ENCODE data around the gene GPRASP3. TPM values are rescaled to one million over a fixed set of nuclear protein-coding genes. Genes with fewer than 3 reads are reported as not detected.
"Not testable (repeated sequence)": the region's sequence is repeated elsewhere in the genome, so short reads cannot be mapped to it uniquely, and the experiment has no call there.

GPRASP3 gene, protein sequence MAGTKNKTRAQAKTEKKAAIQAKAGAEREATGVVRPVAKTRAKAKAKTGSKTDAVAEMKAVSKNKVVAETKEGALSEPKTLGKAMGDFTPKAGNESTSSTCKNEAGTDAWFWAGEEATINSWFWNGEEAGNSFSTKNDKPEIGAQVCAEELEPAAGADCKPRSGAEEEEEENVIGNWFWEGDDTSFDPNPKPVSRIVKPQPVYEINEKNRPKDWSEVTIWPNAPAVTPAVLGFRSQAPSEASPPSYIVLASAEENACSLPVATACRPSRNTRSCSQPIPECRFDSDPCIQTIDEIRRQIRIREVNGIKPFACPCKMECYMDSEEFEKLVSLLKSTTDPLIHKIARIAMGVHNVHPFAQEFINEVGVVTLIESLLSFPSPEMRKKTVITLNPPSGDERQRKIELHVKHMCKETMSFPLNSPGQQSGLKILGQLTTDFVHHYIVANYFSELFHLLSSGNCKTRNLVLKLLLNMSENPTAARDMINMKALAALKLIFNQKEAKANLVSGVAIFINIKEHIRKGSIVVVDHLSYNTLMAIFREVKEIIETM
- total RNA-seq: 3.1 and 9.5 TPM in 2 replicates

DNA sequence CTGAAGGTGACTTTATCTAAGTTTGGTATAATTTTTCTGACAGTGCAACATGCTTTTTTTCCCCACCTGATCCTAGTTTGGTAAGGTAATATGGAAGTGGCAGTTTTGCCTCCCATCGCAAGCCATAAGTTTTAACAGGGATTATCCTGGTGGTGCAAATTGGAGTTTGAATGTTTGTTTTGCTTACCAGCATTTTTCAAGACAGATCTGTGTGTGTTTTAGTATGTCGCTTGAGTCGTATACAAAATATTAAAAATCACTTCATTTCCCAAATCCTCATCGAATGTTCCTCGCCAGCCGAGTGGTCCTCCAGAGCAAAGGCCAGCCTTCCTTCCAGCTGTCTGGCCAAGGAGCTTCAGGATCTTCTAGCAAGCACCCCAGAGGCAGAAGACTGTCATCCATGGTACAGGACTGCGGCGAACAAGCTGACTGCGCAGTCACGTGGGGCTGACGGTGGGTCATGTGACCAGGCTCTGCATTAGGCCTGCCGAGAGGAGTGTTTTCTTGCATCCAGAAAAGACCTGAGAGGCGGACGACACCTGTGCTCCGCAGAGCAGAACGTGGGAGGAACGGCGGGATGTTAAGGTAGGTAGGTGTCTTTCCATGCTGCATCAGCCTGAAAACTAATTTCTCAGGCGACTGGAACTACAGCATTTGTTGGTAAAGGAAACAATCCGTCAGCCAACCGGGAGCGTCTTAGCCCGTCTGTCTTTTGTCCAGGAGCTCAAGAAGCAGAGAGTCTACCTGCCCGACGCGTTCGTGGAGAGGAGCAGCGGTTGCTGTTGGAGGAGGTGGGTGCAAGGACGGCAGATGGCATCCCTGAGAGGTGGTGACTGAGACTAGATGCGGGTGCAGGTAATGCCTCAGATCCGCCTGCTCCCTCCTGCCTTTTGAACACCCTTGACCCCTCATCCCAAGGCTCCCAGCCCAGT lies at the start of gene GPRASP3:
GPRASP3 (plus strand) TSS at position 507 of the 932 bp plus-strand sequence. CDS start 28,253 bp downstream, outside the sequence.
- H3K36me3 ChIP-seq (ENCODE audit: control insufficient read depth, insufficient read depth, low read length): no peaks in the 10 kb centered on the region
- TF ChIP-seq, protein P1, sequence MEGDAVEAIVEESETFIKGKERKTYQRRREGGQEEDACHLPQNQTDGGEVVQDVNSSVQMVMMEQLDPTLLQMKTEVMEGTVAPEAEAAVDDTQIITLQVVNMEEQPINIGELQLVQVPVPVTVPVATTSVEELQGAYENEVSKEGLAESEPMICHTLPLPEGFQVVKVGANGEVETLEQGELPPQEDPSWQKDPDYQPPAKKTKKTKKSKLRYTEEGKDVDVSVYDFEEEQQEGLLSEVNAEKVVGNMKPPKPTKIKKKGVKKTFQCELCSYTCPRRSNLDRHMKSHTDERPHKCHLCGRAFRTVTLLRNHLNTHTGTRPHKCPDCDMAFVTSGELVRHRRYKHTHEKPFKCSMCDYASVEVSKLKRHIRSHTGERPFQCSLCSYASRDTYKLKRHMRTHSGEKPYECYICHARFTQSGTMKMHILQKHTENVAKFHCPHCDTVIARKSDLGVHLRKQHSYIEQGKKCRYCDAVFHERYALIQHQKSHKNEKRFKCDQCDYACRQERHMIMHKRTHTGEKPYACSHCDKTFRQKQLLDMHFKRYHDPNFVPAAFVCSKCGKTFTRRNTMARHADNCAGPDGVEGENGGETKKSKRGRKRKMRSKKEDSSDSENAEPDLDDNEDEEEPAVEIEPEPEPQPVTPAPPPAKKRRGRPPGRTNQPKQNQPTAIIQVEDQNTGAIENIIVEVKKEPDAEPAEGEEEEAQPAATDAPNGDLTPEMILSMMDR (IDR thresholded peaks at IDR 0.05; ENCODE audit: insufficient read depth, low read length, poor library complexity, severe bottlenecking): no peak
- H3K27me3 ChIP-seq (ENCODE audit: control insufficient read depth, insufficient read depth, low read length): no peaks in the 10 kb centered on the region
- peak within 1 kb of the TSS; percentile 50 for H3K4me3 ChIP-seq (ENCODE audit: low read depth, low read length)
- DNase-seq (ENCODE audit: low read depth): peak; percentile 18

DNA sequence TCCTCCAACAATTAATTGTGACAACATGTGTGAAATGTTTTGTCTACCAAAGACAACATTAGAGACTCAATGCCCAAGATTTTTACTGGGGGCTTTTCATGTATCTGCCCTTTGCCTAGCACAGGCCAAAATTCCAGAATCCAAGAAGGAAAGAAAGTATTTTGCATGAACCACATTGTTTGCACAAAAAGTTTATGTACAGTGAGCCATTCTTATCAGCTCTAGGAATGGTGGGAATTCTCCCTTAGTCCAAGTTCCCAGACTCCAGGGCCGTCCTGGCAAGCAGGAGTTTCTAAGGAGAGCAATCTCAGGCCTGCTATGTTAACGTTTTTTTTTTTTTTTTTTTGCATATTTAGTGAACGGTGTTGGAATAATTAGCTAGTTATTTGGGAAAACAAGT lies 47.7 kb upstream of the GPRASP3 start:
- Histone ChIP-seq H3K27me3 (ENCODE audit: control insufficient read depth, insufficient read depth, low read length) (no peaks in the 10 kb centered on the region), H3K36me3 (ENCODE audit: control insufficient read depth, insufficient read depth, low read length) (no peaks in the 10 kb centered on the region), H3K4me3 (ENCODE audit: low read depth, low read length) (no peak overlapping the region)
- DNase-seq (ENCODE audit: low read depth): no peak
- TF ChIP-seq, protein P1 (IDR thresholded peaks at IDR 0.05; ENCODE audit: insufficient read depth, low read length, poor library complexity, severe bottlenecking): no peak

DNA sequence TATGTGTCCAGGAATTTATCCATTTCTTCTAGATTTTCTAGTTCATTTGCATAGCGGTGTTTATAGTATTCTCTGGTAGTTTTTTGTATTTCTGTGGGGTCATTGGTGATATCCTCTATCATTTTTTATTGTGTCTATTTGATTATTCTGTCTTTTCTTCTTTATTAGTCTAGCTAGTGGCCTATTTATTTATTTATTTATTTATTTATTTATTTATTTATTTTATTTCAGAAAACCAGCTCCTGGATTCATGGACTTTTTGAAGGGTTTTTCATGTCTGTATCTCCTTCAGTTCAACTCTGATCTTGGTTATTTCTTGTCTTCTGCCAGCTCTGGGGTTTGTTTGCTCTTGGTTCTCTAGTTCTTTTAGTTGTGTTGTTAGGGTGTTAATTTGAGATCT lies 43.1 kb upstream of the GPRASP3 start:
- not testable (repeated sequence) for H3K4me3 ChIP-seq (ENCODE audit: low read depth, low read length); H3K36me3 ChIP-seq (ENCODE audit: control insufficient read depth, insufficient read depth, low read length); H3K27me3 ChIP-seq (ENCODE audit: control insufficient read depth, insufficient read depth, low read length); DNase-seq (ENCODE audit: low read depth)

DNA sequence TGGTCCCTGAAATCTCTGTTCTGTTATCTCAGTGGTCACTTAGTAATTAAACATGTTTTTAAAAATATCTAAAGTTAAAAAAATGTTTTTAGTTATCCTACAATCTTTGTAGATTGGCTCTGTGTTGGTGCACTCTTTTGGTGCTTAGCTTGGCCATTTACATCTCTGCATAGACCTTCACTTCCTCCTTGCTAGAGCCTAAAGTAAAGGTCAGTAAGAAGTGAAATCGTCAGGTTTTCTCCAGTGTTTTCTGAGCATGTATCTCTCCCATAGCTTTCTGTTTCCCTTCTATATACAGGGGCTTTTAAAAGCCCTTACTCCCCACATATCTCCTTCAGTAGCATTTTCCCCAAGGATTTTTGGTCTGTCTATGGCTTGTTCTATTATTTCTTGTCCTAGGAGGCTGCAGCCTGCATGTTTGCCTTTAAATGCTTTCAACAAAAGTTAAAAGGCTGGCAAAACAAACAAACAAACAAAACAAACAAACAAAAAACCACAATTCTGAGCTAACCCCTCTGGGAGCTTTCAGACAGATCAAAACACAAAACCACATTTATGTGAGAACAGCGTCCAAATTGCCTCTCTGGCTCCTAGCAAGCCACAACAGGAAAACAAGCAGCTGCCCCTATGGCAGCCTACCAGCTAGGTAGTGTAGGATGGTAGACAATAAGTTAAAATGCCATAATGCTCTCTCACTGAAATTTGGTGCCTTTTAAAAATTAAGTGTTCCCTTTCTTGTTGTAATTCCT lies 35.6 kb upstream of the GPRASP3 start:
- Histone ChIP-seq H3K27me3 (ENCODE audit: control insufficient read depth, insufficient read depth, low read length) (no peaks in the 10 kb centered on the region), H3K4me3 (ENCODE audit: low read depth, low read length) (no peak overlapping the region), H3K36me3 (ENCODE audit: control insufficient read depth, insufficient read depth, low read length) (no peaks in the 10 kb centered on the region)
- no peak for DNase-seq (ENCODE audit: low read depth)
- TF ChIP-seq, protein P1 (IDR thresholded peaks at IDR 0.05; ENCODE audit: insufficient read depth, low read length, poor library complexity, severe bottlenecking): no peak

DNA sequence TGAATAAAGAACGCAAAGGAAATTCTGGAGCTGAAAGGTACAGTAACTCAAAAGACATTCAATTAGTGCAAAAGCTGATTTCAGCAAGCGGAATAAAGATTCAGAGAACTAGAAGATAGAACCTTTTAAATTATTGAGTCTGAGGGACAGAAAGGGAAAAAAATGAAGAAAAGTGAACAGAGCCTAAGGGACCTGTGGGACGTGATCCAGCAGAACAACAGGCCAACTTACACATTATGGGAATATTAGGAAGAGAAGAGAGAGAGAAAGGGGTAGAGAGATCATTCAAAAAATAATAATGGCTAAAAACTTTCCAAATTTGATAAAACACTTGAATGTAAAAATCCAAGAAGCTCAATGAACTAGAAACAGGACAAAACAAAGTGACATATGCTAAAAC lies 25.8 kb upstream of the GPRASP3 start:
- Histone ChIP-seq H3K27me3 (ENCODE audit: control insufficient read depth, insufficient read depth, low read length) (no peaks in the 10 kb centered on the region), H3K4me3 (ENCODE audit: low read depth, low read length) (no peak overlapping the region), H3K36me3 (ENCODE audit: control insufficient read depth, insufficient read depth, low read length) (no peaks in the 10 kb centered on the region)
- no peak for DNase-seq (ENCODE audit: low read depth)
- TF ChIP-seq, protein P1 (IDR thresholded peaks at IDR 0.05; ENCODE audit: insufficient read depth, low read length, poor library complexity, severe bottlenecking): no peak

Data from kidney epithelial cell (primary cell).